ENCODE data around the gene L2HGDH. TPM values are rescaled to one million over a fixed set of nuclear protein-coding genes. Genes with fewer than 3 reads are reported as not detected.

L2HGDH gene
- total and polyA plus RNA-seq, 9 of the 15 experiments (the other 6 are each of a cell fraction or from before 2014, with no cell fraction given), result 1.7 to 16.1 (median 10.5) TPM

DNA sequence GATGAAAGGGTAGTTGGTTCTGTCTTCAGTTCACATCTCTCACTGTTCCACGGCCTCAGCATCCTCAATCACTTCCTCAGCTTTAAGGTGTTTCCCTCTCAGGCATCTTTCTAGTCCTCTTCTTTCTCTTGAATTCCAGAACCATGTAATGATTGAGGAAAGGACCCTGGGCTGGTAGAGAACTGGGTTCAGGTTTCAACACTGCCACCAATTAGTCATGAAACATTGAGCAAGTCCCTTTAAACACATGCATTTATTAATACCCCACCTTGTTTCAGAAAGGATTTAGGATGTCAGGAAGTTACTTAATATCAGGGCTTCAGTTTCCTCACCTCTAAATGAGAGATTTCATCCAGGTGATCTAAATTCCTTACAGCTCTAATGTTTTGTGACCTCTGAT lies 7.3 kb upstream of the L2HGDH start:
- no peaks in the 10 kb centered on the region for H3K27me3 ChIP-seq (ENCODE audit: control insufficient read depth in 2 of 2, insufficient read depth in 2 of 2, low read length in 2 of 2)
- H3K4me2 ChIP-seq (ENCODE audit: insufficient read depth, low read length), result no peak overlapping the region
- ATAC-seq (no peak), FAIRE-seq (no peak), DNase-seq (ENCODE audit: extremely low read depth in 1 of 4, low spot score in 3 of 4) (no peak)
- no peak overlapping the region for H3K27ac ChIP-seq (ENCODE audit: extremely low read depth, low read depth, low read length)
- WGBS (ENCODE audit: insufficient coverage, low coverage, missing lambda C conversion rate), result 67% methylated on average over 1 of the region's 1 CpG
- intact Hi-C loops (cut with micrococcal nuclease) (no loop called here), in situ Hi-C loops (cut with MboI) (no loop called here)
- no peak overlapping the region for H2AFZ ChIP-seq (ENCODE audit: low read depth, low read length)
- no peak for TF ChIP-seq SRSF7 (optimal IDR thresholded peaks at IDR 0.05; ENCODE audit: low read depth, low read length)
- TF ChIP-seq, protein P1, sequence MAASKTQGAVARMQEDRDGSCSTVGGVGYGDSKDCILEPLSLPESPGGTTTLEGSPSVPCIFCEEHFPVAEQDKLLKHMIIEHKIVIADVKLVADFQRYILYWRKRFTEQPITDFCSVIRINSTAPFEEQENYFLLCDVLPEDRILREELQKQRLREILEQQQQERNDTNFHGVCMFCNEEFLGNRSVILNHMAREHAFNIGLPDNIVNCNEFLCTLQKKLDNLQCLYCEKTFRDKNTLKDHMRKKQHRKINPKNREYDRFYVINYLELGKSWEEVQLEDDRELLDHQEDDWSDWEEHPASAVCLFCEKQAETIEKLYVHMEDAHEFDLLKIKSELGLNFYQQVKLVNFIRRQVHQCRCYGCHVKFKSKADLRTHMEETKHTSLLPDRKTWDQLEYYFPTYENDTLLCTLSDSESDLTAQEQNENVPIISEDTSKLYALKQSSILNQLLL (CRISPR knock-in tag; IDR thresholded peaks at IDR 0.05; ENCODE audit: borderline replicate concordance), result no peak
- TF ChIP-seq, protein P2, sequence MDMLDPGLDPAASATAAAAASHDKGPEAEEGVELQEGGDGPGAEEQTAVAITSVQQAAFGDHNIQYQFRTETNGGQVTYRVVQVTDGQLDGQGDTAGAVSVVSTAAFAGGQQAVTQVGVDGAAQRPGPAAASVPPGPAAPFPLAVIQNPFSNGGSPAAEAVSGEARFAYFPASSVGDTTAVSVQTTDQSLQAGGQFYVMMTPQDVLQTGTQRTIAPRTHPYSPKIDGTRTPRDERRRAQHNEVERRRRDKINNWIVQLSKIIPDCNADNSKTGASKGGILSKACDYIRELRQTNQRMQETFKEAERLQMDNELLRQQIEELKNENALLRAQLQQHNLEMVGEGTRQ (CRISPR knock-in tag; IDR thresholded peaks at IDR 0.05), result no peak
- TF ChIP-seq NBN (IDR thresholded peaks at IDR 0.05; ENCODE audit: low read depth), result no peak
- TF ChIP-seq, protein P3, sequence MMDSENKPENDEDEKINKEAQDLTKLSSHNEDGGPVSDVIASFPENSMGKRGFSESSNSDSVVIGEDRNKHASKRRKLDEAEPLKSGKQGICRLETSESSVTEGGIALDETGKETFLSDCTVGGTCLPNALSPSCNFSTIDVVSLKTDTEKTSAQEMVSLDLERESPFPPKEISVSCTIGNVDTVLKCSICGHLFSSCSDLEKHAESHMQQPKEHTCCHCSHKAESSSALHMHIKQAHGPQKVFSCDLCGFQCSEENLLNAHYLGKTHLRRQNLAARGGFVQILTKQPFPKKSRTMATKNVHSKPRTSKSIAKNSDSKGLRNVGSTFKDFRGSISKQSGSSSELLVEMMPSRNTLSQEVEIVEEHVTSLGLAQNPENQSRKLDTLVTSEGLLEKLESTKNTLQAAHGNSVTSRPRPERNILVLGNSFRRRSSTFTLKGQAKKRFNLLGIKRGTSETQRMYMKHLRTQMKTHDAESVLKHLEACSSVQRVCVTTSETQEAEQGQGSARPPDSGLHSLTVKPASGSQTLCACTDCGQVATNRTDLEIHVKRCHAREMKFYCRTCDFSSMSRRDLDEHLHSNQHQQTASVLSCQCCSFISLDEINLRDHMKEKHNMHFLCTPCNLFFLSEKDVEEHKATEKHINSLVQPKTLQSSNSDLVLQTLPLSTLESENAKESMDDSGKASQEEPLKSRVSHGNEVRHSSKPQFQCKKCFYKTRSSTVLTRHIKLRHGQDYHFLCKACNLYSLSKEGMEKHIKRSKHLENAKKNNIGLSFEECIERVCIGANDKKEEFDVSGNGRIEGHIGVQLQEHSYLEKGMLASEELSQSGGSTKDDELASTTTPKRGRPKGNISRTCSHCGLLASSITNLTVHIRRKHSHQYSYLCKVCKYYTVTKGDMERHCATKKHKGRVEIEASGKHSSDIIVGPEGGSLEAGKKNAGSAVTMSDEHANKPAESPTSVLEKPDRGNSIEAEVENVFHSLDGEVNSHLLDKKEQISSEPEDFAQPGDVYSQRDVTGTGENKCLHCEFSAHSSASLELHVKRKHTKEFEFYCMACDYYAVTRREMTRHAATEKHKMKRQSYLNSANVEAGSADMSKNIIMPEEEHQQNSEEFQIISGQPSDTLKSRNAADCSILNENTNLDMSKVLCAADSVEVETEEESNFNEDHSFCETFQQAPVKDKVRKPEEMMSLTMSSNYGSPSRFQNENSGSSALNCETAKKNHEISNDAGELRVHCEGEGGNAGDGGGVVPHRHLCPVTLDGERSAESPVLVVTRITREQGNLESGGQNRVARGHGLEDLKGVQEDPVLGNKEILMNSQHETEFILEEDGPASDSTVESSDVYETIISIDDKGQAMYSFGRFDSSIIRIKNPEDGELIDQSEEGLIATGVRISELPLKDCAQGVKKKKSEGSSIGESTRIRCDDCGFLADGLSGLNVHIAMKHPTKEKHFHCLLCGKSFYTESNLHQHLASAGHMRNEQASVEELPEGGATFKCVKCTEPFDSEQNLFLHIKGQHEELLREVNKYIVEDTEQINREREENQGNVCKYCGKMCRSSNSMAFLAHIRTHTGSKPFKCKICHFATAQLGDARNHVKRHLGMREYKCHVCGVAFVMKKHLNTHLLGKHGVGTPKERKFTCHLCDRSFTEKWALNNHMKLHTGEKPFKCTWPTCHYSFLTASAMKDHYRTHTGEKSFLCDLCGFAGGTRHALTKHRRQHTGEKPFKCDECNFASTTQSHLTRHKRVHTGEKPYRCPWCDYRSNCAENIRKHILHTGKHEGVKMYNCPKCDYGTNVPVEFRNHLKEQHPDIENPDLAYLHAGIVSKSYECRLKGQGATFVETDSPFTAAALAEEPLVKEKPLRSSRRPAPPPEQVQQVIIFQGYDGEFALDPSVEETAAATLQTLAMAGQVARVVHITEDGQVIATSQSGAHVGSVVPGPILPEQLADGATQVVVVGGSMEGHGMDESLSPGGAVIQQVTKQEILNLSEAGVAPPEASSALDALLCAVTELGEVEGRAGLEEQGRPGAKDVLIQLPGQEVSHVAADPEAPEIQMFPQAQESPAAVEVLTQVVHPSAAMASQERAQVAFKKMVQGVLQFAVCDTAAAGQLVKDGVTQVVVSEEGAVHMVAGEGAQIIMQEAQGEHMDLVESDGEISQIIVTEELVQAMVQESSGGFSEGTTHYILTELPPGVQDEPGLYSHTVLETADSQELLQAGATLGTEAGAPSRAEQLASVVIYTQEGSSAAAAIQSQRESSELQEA (IDR thresholded peaks at IDR 0.05; ENCODE audit: low read depth), result no peak
- peaks cover 21% of the 10 kb centered on the region for H3K79me2 ChIP-seq (ENCODE audit: control insufficient read depth, insufficient read depth, low read length)
- BruUV-seq (replicated peaks), result no TSS peak
- POLR2A ChIA-PET, result no interaction called here
- CTCF ChIA-PET (ENCODE audit: low intra/inter-chr PET ratio), result no interaction called here
- no peak overlapping the region for H3K9ac ChIP-seq (ENCODE audit: insufficient read depth in 1 of 2, low read depth in 2 of 2, low read length in 2 of 2)
- H3K9me1 ChIP-seq (ENCODE audit: control insufficient read depth, insufficient read depth, low read length), result no peaks in the 10 kb centered on the region
- H3K4me3 ChIP-seq, result no peak overlapping the region
- H3K4me1 ChIP-seq (replicated peaks in 1 of 2; ENCODE audit: control insufficient read depth in 2 of 2, insufficient read depth in 2 of 2, low read length in 2 of 2), result peaks cover 0 to 9% of the 10 kb centered on the region in 2 experiments; a peak in 3 of 5 replicates
- H3K9me3 ChIP-seq (replicated peaks; ENCODE audit: control insufficient read depth, insufficient read depth, low read depth, low read length), result no peaks in the 10 kb centered on the region
- H3K36me3 ChIP-seq (ENCODE audit: control insufficient read depth, insufficient read depth, low read length), result peaks cover 13% of the 10 kb centered on the region; the same call in 1 of the 3 replicates
- no peaks in the 10 kb centered on the region for H4K20me1 ChIP-seq (replicated peaks; ENCODE audit: control insufficient read depth, insufficient read depth, low read length)
